MM.1S (cell line): ENCODE results near the gene NEURL1B.
A peak's percentile ranks its signal among the peaks of the same experiment; 100 is the strongest.

Experiments used
- DNase-seq: peaks from one replicate; pipeline ENCODE4 v3.0.0-alpha.2; 2015
- H2AFZ ChIP-seq: fragments of 300-600 bp; sonication (generic); 2 replicates; pipeline ENCODE4 v1.6.0; 2016; ENCODE audit warnings: antibody characterized with exemption, low read length
- H3F3A ChIP-seq: fragments of 300-600 bp; sonication (generic); 2 replicates; pipeline ENCODE4 v1.6.1; 2016; ENCODE audit warnings: mild to moderate bottlenecking, antibody characterized with exemption, low read length, moderate library complexity, mixed read lengths; ENCODE audit not compliant: insufficient read depth
- H3K27ac ChIP-seq: fragments of 300-600 bp; sonication (generic); 2 replicates; pipeline ENCODE4 v1.5.1; 2016; ENCODE audit warnings: mild to moderate bottlenecking, low read length
- H3K27me3 ChIP-seq: fragments of 300-600 bp; sonication (generic); replicated peaks from 2 replicates; pipeline ENCODE4 v1.6.0; 2016; ENCODE audit warnings: low read length; ENCODE audit not compliant: insufficient read depth
- H3K36me3 ChIP-seq: fragments of 300-600 bp; sonication (generic); replicated peaks from 2 replicates; pipeline ENCODE4 v1.6.1; 2016; ENCODE audit warnings: mild to moderate bottlenecking, low read length, mixed read lengths; ENCODE audit not compliant: insufficient read depth
- H3K4me1 ChIP-seq: fragments of 300-600 bp; sonication (generic); 2 replicates; pipeline ENCODE4 v1.6.1; 2016; ENCODE audit warnings: low read length, mixed read lengths
- H3K4me2 ChIP-seq: fragments of 300-600 bp; sonication (generic); 2 replicates; pipeline ENCODE4 v1.6.0; 2016; ENCODE audit warnings: low read depth, low read length
- H3K4me3 ChIP-seq: fragments of 300-600 bp; sonication (generic); 2 replicates; pipeline ENCODE4 v1.5.1; 2016; ENCODE audit warnings: low read length, mixed read lengths
- H3K79me2 ChIP-seq: fragments of 300-600 bp; sonication (generic); 2 replicates; pipeline ENCODE4 v1.6.1; 2016; ENCODE audit warnings: mixed run types, low read length, mixed read lengths
- H3K9ac ChIP-seq: fragments of 300-600 bp; sonication (generic); 2 replicates; pipeline ENCODE4 v1.6.1; 2016; ENCODE audit warnings: low read length, mixed read lengths
- H3K9me2 ChIP-seq: fragments of 300-600 bp; sonication (generic); replicated peaks from 2 replicates; pipeline ENCODE4 v1.6.1; 2016; ENCODE audit warnings: mild to moderate bottlenecking, low read length, mixed read lengths; ENCODE audit not compliant: insufficient read depth
- H3K9me3 ChIP-seq: fragments of 300-600 bp; sonication (generic); replicated peaks from 2 replicates; pipeline ENCODE4 v1.6.1; 2016; ENCODE audit warnings: mild to moderate bottlenecking, low read length, mixed read lengths; ENCODE audit not compliant: insufficient read depth
- H4K20me1 ChIP-seq: fragments of 300-600 bp; sonication (generic); 2 replicates; pipeline ENCODE4 v1.6.1; 2016; ENCODE audit warnings: mild to moderate bottlenecking, low read length, moderate library complexity, mixed read lengths; ENCODE audit not compliant: insufficient read depth
- CTCF ChIP-seq: fragments of 300-600 bp; sonication (generic); IDR thresholded peaks from 2 replicates; pipeline ENCODE4 v1.5.1; 2016; ENCODE audit warnings: antibody characterized with exemption, low read length, mixed read lengths
- EZH2 ChIP-seq: fragments of 300-600 bp; sonication (generic); optimal IDR thresholded peaks from 2 replicates; pipeline ENCODE3; 2017; ENCODE audit warnings: low read depth, mild to moderate bottlenecking, antibody characterized with exemption, low read length, mixed read lengths
- EZH2phosphoT487 ChIP-seq: fragments of 300-600 bp; sonication (generic); IDR thresholded peaks from 2 replicates; pipeline ENCODE4 v1.6.1; 2018; ENCODE audit warnings: antibody characterized with exemption, low read length

The NEURL1B gene

GRCh38 chr5:172638209-172638768 is 2.8 kb upstream of the NEURL1B start:
- H2AFZ ChIP-seq = 0 out of 2 replicates have a peak overlapping the region, but pooled peaks have one; percentile 35
- no peak overlapping the region for H3K27ac ChIP-seq
- H3K9me3 ChIP-seq = no peaks in the 10 kb centered on the region
- H3K4me1 ChIP-seq = peaks cover 27% of the 10 kb centered on the region
- H3K9ac ChIP-seq = no peak overlapping the region
- H4K20me1 ChIP-seq = no peaks in the 10 kb centered on the region
- no peaks in the 10 kb centered on the region; the same call in 1 of the 2 replicates for H3K27me3 ChIP-seq
- H3K9me2 ChIP-seq = no peaks in the 10 kb centered on the region
- TF ChIP-seq CTCF = no peak
- no peak for TF ChIP-seq EZH2phosphoT487
- no peak for TF ChIP-seq EZH2
- no peak overlapping the region for H3K4me3 ChIP-seq
- H3K79me2 ChIP-seq = no peaks in the 10 kb centered on the region
- no peak for DNase-seq
- peaks cover 5% of the 10 kb centered on the region; the same call in 1 of the 2 replicates for H3F3A ChIP-seq
- H3K4me2 ChIP-seq = peak overlapping the region; percentile 13; the same call in 1 of the 2 replicates
- H3K36me3 ChIP-seq = no peaks in the 10 kb centered on the region

GRCh38 chr5:172640139-172640538 is 924 bp upstream of the NEURL1B start:
- Histone ChIP-seq H3K27me3 (no peaks in the 10 kb centered on the region; the same call in 1 of the 2 replicates), H3K36me3 (no peaks in the 10 kb centered on the region), H3K79me2 (no peaks in the 10 kb centered on the region), H4K20me1 (no peaks in the 10 kb centered on the region), H2AFZ (peak overlapping the region; percentile 98), H3K9me3 (no peaks in the 10 kb centered on the region), H3K27ac (no peak overlapping the region), H3K4me3 (0 out of 2 replicates have a peak overlapping the region, but pooled peaks have one; percentile 70), H3K4me1 (peaks cover 27% of the 10 kb centered on the region), H3K9me2 (no peaks in the 10 kb centered on the region), H3K4me2 (peak overlapping the region; percentile 99; the same call in 1 of the 2 replicates), H3F3A (peaks cover 5% of the 10 kb centered on the region; the same call in 1 of the 2 replicates), H3K9ac (peak overlapping the region; percentile 86; the same call in 1 of the 2 replicates)
- TF ChIP-seq CTCF (no peak), EZH2 (no peak), EZH2phosphoT487 (no peak)
- no peak for DNase-seq

GRCh38 chr5:172641359-172642050 is 442 bp downstream of the NEURL1B start:
- no peaks in the 10 kb centered on the region for H3K36me3 ChIP-seq
- H3K79me2 ChIP-seq = no peaks in the 10 kb centered on the region
- H2AFZ ChIP-seq = peak overlapping the region; percentile 78
- no peaks in the 10 kb centered on the region for H3K9me3 ChIP-seq
- no peaks in the 10 kb centered on the region; the same call in 1 of the 2 replicates for H3K27me3 ChIP-seq
- H3K4me2 ChIP-seq = peak overlapping the region; percentile 88
- no peak for DNase-seq
- H3K9ac ChIP-seq = no peak overlapping the region; the same call in 1 of the 2 replicates
- no peak overlapping the region for H3K27ac ChIP-seq
- H4K20me1 ChIP-seq = no peaks in the 10 kb centered on the region
- peak overlapping the region; percentile 68 for H3K4me3 ChIP-seq
- peaks cover 27% of the 10 kb centered on the region for H3K4me1 ChIP-seq
- H3K9me2 ChIP-seq = no peaks in the 10 kb centered on the region
- TF ChIP-seq EZH2 = no peak
- no peak for TF ChIP-seq EZH2phosphoT487
- TF ChIP-seq CTCF = no peak
- peaks cover 5% of the 10 kb centered on the region; the same call in 1 of the 2 replicates for H3F3A ChIP-seq
